Measurements from ENCODE around the gene STOML1.

GRCh38 chr15:73956743-73957135, 35.4 kb downstream of the STOML1 start:
- TF ChIP-seq CTCF (IDR thresholded peaks at IDR 0.05) (no peak), POLR2A (IDR thresholded peaks at IDR 0.05) (no peak)
